ENCODE results near the gene TPST2. TPM values are rescaled to one million over a fixed set of nuclear protein-coding genes. Genes with fewer than 3 reads are reported as not detected.

Gene TPST2
- total and polyA plus RNA-seq, 4 donors = 10.5 to 21.3 (median 14.6) TPM

DNA sequence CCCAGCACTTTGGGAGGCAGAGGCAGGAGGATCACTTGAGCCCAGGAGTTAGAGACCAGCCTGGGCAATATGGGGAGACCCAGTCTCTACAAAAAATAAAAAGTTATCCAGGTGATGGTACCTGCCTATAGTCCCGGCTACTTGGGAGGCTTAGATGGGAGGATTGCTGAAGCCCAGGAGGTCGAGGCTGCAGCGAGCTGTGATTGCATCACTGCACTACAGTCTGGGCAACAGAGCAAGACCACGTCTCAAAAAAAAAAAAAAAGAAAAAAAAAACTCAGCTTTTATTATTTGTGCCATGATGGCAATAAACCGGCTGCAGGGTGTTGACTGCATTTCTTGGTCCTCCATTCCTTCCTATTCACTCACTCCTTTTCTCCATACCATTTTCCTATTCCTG lies 44.1 kb downstream of the TPST2 start:
- no peak for DNase-seq (ENCODE audit: low read depth in 4 of 6, low spot score in 6 of 6)
- Histone ChIP-seq H3K9me3 (ENCODE audit: control insufficient read depth, insufficient read depth, low read length) (no peaks in the 10 kb centered on the region), H3K27me3 (ENCODE audit: control insufficient read depth, insufficient read depth, low read length) (no peaks in the 10 kb centered on the region), H3K27ac (ENCODE audit: low read depth, low read length) (no peak overlapping the region), H3K4me1 (ENCODE audit: control insufficient read depth, insufficient read depth, low read length) (peaks cover 25% of the 10 kb centered on the region), H3K36me3 (ENCODE audit: control insufficient read depth, insufficient read depth, low read length) (peaks cover 15% of the 10 kb centered on the region), H3K4me3 (ENCODE audit: low read depth, low read length) (no peak overlapping the region)
- 96% methylated on average over 4 of the region's 5 CpGs for WGBS (ENCODE audit: insufficient coverage)

DNA sequence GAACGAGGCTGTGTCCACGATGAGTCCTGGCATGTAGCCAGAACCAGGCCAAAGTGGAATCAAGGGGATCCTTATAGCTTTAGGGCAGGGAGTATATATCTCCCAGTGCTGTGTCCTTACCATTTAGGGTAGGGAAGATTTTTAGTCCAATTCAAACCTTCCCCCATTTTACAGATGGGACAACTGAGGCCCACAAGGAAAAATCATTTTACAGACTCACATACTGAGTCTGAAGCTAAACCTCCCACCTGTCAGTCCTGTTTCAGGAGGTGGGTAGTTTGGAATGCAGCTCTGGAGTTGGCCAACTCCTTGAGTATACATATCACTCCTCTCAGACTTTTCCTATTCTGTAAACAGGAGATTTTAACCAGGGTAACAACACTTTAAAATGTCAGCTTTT lies 44.5 kb downstream of the TPST2 start:
- H3K36me3 ChIP-seq (ENCODE audit: control insufficient read depth, insufficient read depth, low read length) = peaks cover 19% of the 10 kb centered on the region
- H3K9me3 ChIP-seq (ENCODE audit: control insufficient read depth, insufficient read depth, low read length) = no peaks in the 10 kb centered on the region
- no peak overlapping the region for H3K27ac ChIP-seq (ENCODE audit: low read depth, low read length)
- H3K4me1 ChIP-seq (ENCODE audit: control insufficient read depth, insufficient read depth, low read length) = peaks cover 21% of the 10 kb centered on the region
- DNase-seq (ENCODE audit: low read depth in 4 of 6, low spot score in 6 of 6) = no peak
- no peaks in the 10 kb centered on the region for H3K27me3 ChIP-seq (ENCODE audit: control insufficient read depth, insufficient read depth, low read length)
- no CpG with 5 or more reads among the region's 2 CpGs for WGBS (ENCODE audit: insufficient coverage)
- no peak overlapping the region for H3K4me3 ChIP-seq (ENCODE audit: low read depth, low read length)

DNA sequence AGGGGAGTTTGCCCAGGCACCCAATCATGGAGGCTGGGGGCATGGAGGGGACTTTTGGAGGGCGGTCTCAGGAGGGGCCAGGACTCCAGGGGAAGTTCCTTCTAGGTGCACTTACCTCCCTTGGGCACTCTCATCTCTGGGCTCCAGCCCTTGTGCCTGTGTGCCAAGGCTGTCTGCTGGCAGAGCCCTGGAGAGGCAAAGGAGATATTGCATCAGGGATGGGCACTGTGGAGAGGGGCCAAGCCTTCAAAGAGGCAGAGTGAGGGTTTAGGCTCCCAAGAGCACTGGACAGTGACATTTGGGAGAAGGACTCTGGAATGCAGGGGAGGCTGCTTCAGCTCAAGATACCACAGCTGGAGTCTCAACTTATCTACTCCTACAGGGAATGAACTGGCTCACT lies 45.4 kb downstream of the TPST2 start:
- Histone ChIP-seq H3K9me3 (ENCODE audit: control insufficient read depth, insufficient read depth, low read length) (no peaks in the 10 kb centered on the region), H3K36me3 (ENCODE audit: control insufficient read depth, insufficient read depth, low read length) (peaks cover 22% of the 10 kb centered on the region), H3K4me1 (ENCODE audit: control insufficient read depth, insufficient read depth, low read length) (peaks cover 12% of the 10 kb centered on the region), H3K27me3 (ENCODE audit: control insufficient read depth, insufficient read depth, low read length) (no peaks in the 10 kb centered on the region), H3K27ac (ENCODE audit: low read depth, low read length) (no peak overlapping the region), H3K4me3 (ENCODE audit: low read depth, low read length) (no peak overlapping the region)
- no peak for DNase-seq (ENCODE audit: low read depth in 4 of 6, low spot score in 6 of 6)
- 100% methylated on average over 1 of the region's 1 CpG for WGBS (ENCODE audit: insufficient coverage)

DNA sequence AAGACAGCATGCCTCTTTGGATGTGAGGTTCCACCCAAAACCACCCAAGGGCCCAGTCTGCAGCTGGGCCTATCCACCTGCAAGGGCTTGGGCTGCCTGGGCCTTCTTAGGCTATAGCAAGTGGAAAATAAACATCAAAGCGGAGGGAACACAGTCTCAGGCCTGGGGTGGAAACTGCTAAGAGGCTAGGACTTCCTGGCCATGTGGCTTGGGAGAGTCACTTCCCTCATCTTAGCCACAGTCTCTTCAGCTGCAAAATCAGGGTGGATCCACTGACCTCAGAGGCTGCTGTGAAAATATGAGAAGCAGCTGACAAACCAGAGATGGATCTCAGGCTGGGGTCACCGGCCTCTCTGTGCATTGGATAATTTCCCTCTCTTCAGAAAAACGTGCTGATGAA lies 47.1 kb downstream of the TPST2 start:
- Histone ChIP-seq H3K4me1 (ENCODE audit: control insufficient read depth, insufficient read depth, low read length) (peaks cover 6% of the 10 kb centered on the region), H3K27ac (ENCODE audit: low read depth, low read length) (no peak overlapping the region), H3K9me3 (ENCODE audit: control insufficient read depth, insufficient read depth, low read length) (no peaks in the 10 kb centered on the region), H3K4me3 (ENCODE audit: low read depth, low read length) (no peak overlapping the region), H3K27me3 (ENCODE audit: control insufficient read depth, insufficient read depth, low read length) (no peaks in the 10 kb centered on the region), H3K36me3 (ENCODE audit: control insufficient read depth, insufficient read depth, low read length) (peaks cover 28% of the 10 kb centered on the region)
- WGBS (ENCODE audit: insufficient coverage) = 100% methylated on average over 1 of the region's 3 CpGs
- no peak for DNase-seq (ENCODE audit: low read depth in 4 of 6, low spot score in 6 of 6)

DNA sequence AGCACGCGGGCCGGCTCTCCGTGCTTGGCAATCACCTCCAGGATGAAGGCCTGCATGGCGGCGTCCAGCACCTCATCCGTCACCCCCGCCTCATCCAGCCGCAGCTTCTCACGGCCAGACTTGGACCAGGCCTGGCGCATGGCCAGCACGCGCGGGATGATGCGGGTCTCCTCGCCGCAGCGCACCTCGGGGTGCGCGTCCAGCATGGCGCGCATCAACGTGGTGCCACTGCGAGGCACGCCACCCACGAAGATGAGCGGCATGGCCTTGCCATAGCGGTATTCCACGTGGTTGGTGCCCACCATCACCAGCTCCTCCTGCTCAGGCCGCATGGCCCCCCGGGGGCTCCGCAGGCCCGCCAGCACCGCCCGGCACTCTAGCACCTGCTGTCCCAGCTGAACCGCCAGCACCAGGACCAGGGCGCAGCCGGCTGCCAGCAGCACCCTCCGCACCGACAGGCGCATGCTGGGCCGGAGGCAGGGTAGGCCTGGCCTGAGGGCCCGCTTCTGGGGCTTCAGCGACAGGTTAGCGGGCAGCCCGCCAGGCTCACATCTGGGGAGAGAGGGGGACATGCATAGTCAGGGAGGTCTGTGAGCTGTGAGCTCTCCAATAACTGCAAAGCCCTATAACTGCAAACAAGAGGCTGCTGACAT lies 48.6 kb downstream of the TPST2 start:
- Histone ChIP-seq H3K9me3 (ENCODE audit: control insufficient read depth, insufficient read depth, low read length) (no peaks in the 10 kb centered on the region), H3K36me3 (ENCODE audit: control insufficient read depth, insufficient read depth, low read length) (peaks cover 29% of the 10 kb centered on the region), H3K27ac (ENCODE audit: low read depth, low read length) (no peak overlapping the region), H3K27me3 (ENCODE audit: control insufficient read depth, insufficient read depth, low read length) (no peaks in the 10 kb centered on the region), H3K4me3 (ENCODE audit: low read depth, low read length) (no peak overlapping the region), H3K4me1 (ENCODE audit: control insufficient read depth, insufficient read depth, low read length) (peaks cover 2% of the 10 kb centered on the region)
- DNase-seq (ENCODE audit: low read depth in 4 of 6, low spot score in 6 of 6) = no peak
- WGBS (ENCODE audit: insufficient coverage) = 96% methylated on average over 46 of the region's 47 CpGs

DNA sequence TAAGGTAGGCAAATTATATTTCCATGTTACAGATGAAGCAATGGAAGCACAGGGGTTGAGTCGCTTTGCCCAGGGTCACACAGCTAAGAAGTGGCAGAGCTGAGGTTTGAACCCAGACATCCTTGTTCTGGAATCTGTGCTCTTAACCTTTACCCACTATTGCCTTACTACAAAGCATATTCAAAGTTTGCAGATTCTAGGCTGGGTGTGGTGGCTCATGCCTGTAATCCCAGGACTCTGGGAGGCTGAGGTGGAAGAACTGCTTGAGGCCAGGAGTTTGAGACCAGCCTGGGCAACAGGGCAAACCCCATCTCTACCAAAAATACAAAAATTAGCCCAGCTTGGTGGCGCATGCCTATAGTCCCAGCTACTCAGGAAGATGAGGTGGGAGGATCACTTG lies 49.8 kb downstream of the TPST2 start:
- H3K27me3 ChIP-seq (ENCODE audit: control insufficient read depth, insufficient read depth, low read length) = no peaks in the 10 kb centered on the region
- H3K27ac ChIP-seq (ENCODE audit: low read depth, low read length) = no peak overlapping the region
- no peak overlapping the region for H3K4me3 ChIP-seq (ENCODE audit: low read depth, low read length)
- H3K4me1 ChIP-seq (ENCODE audit: control insufficient read depth, insufficient read depth, low read length) = no peaks in the 10 kb centered on the region
- WGBS (ENCODE audit: insufficient coverage) = no CpG with 5 or more reads among the region's 2 CpGs
- H3K36me3 ChIP-seq (ENCODE audit: control insufficient read depth, insufficient read depth, low read length) = peaks cover 32% of the 10 kb centered on the region
- H3K9me3 ChIP-seq (ENCODE audit: control insufficient read depth, insufficient read depth, low read length) = no peaks in the 10 kb centered on the region
- no peak for DNase-seq (ENCODE audit: low read depth in 4 of 6, low spot score in 6 of 6)

DNA sequence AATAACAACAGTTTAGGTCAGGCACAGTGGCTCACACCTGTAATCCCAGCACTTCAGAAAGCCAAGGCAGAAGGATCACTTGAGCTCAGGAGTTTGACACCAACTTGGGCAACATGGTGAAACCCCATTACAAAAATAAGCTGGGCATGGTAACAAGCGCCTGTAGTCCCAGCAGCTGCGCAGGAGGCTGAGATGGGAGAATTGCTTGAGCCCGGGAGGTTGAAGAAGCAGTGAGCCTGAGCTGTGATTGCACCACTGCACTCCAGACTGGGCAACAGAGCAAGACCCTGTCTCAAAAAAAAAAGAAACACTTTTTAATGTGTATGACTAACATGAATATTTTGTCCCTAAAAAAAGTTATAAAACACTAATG lies 53.2 kb downstream of the TPST2 start:
- Histone ChIP-seq H3K27ac (ENCODE audit: low read depth, low read length) (no peak overlapping the region), H3K9me3 (ENCODE audit: control insufficient read depth, insufficient read depth, low read length) (no peaks in the 10 kb centered on the region), H3K27me3 (ENCODE audit: control insufficient read depth, insufficient read depth, low read length) (no peaks in the 10 kb centered on the region), H3K36me3 (ENCODE audit: control insufficient read depth, insufficient read depth, low read length) (peaks cover 34% of the 10 kb centered on the region), H3K4me3 (ENCODE audit: low read depth, low read length) (no peak overlapping the region), H3K4me1 (ENCODE audit: control insufficient read depth, insufficient read depth, low read length) (no peaks in the 10 kb centered on the region)
- WGBS (ENCODE audit: insufficient coverage) = 96% methylated on average over 3 of the region's 3 CpGs
- DNase-seq (ENCODE audit: low read depth in 4 of 6, low spot score in 6 of 6) = no peak

DNA sequence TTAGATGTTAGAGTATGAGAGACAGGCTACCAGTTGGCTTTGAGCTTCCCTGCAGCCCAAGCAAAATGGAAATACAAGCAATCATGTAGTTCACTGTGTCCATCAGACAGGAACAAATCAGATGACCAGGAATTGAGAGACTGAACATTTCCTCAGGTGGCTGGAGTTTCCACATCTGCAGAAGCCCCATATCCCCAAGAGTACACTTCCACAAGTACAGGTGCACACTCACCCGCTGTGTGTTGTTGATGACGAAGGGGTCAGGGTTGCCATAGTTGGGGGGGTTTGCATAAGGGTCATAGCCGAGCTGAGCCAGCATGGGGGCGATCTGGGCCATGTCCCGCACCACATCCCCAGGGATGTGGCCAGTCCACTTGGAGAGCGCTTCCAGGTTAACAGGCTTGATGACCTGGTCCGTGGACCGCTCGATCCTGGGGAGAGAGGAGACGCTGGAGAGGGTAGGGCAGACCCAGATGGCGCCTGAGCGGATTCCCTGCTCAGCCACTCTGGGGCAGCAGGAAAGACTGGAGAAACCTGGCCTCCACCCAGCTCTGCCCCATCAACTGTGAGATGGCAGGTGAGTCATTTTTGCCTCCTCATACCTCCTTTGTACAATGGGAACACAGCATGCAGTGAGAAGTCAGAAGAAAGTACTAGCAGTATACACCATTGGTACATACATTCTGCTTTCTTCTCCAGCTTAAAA lies 53.7 kb downstream of the TPST2 start:
- H3K4me1 ChIP-seq (ENCODE audit: control insufficient read depth, insufficient read depth, low read length) = no peaks in the 10 kb centered on the region
- no peak overlapping the region for H3K27ac ChIP-seq (ENCODE audit: low read depth, low read length)
- no peak overlapping the region for H3K4me3 ChIP-seq (ENCODE audit: low read depth, low read length)
- peaks cover 33% of the 10 kb centered on the region for H3K36me3 ChIP-seq (ENCODE audit: control insufficient read depth, insufficient read depth, low read length)
- no peak for DNase-seq (ENCODE audit: low read depth in 4 of 6, low spot score in 6 of 6)
- WGBS (ENCODE audit: insufficient coverage) = 89% methylated on average over 7 of the region's 12 CpGs
- H3K9me3 ChIP-seq (ENCODE audit: control insufficient read depth, insufficient read depth, low read length) = no peaks in the 10 kb centered on the region
- H3K27me3 ChIP-seq (ENCODE audit: control insufficient read depth, insufficient read depth, low read length) = no peaks in the 10 kb centered on the region

DNA sequence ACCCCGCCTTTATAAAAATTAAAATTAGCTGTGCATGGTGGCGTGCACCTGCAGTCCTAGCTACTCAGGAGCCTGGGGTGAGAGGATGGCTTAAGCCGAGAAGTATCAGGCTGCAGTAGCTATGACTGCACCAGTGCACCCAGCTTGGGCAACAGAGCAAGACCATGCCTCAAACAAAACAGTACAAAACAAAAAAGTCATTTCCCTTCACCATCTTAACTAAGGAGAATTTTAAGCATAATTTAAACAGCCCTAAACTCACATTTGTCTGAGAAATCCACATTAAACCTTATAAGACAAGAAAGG lies 54.4 kb downstream of the TPST2 start:
- WGBS (ENCODE audit: insufficient coverage) = 85% methylated on average over 2 of the region's 3 CpGs
- Histone ChIP-seq H3K27me3 (ENCODE audit: control insufficient read depth, insufficient read depth, low read length) (no peaks in the 10 kb centered on the region), H3K36me3 (ENCODE audit: control insufficient read depth, insufficient read depth, low read length) (peaks cover 30% of the 10 kb centered on the region), H3K27ac (ENCODE audit: low read depth, low read length) (no peak overlapping the region), H3K9me3 (ENCODE audit: control insufficient read depth, insufficient read depth, low read length) (no peaks in the 10 kb centered on the region), H3K4me1 (ENCODE audit: control insufficient read depth, insufficient read depth, low read length) (no peaks in the 10 kb centered on the region), H3K4me3 (ENCODE audit: low read depth, low read length) (no peak overlapping the region)
- DNase-seq (ENCODE audit: low read depth in 4 of 6, low spot score in 6 of 6) = no peak

DNA sequence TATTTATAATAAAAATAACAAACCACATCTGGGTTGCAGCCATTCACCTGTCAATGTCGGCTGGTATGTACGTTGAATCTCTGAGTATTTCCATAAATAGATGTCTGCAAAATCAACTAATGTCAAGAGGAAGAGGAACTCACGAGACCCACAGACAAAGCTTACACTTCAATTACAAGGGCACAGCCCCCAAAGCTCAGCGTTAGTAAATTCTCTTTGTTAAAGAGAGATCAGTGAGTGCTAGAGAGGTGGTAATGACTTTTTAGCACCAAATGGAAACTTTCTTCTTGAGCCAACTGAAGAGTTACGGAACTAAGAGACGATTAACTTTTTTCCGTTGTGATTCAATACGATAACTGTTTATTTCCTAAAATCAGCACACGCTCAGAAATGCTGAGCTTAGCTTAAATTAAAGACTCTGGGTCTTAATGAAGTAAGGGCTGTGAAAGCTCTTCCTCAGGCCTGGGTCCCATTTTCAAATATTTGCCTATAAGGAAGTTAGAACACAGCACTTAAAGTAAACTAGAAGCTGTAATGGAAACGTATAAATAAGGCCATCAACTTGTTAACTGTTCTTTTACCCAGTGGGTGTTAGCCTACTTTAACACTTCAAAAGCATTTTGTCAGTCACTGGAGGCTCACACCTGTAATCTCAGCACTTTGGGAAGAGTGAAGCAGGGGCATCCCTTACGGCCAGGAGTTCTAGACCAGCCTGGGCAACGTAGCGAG lies 54.9 kb downstream of the TPST2 start:
- Histone ChIP-seq H3K9me3 (ENCODE audit: control insufficient read depth, insufficient read depth, low read length) (no peaks in the 10 kb centered on the region), H3K27ac (ENCODE audit: low read depth, low read length) (no peak overlapping the region), H3K27me3 (ENCODE audit: control insufficient read depth, insufficient read depth, low read length) (no peaks in the 10 kb centered on the region), H3K4me3 (ENCODE audit: low read depth, low read length) (no peak overlapping the region), H3K36me3 (ENCODE audit: control insufficient read depth, insufficient read depth, low read length) (peaks cover 26% of the 10 kb centered on the region), H3K4me1 (ENCODE audit: control insufficient read depth, insufficient read depth, low read length) (no peaks in the 10 kb centered on the region)
- no CpG with 5 or more reads among the region's 13 CpGs for WGBS (ENCODE audit: insufficient coverage)
- no peak for DNase-seq (ENCODE audit: low read depth in 4 of 6, low spot score in 6 of 6)
